Measurements from ENCODE around the gene F13A1. TPM values are rescaled to one million over a fixed set of nuclear protein-coding genes. Genes with fewer than 3 reads are reported as not detected.
A peak's percentile ranks its signal among the peaks of the same experiment; 100 is the strongest.
"Not testable (repeated sequence)": the region's sequence is repeated elsewhere in the genome, so short reads cannot be mapped to it uniquely, and the experiment has no call there.

The F13A1 gene
- total and polyA plus RNA-seq, 9 donors = 26.0 to 64.9 (median 48.6) TPM

- WGBS (ENCODE audit: insufficient coverage) = 75% methylated on average over 2 of the region's 3 CpGs
- H3K36me3 ChIP-seq (ENCODE audit: control insufficient read depth, insufficient read depth, low read length) = no peaks in the 10 kb centered on the region
- H3K27me3 ChIP-seq (ENCODE audit: control insufficient read depth, insufficient read depth, low read length) = no peaks in the 10 kb centered on the region
- H3K27ac ChIP-seq (ENCODE audit: low read length) = no peak overlapping the region
- peaks cover 16% of the 10 kb centered on the region for H3K4me1 ChIP-seq (ENCODE audit: control insufficient read depth, insufficient read depth, low read length)
- H3K9me3 ChIP-seq (replicated peaks; ENCODE audit: control insufficient read depth, low read depth, low read length) = no peaks in the 10 kb centered on the region
- peak; percentile 64 for DNase-seq
- no peak overlapping the region for H3K4me3 ChIP-seq (ENCODE audit: low read length)
Observed at GRCh38 chr6:6328451-6328850, 8.0 kb upstream of the F13A1 start.

- DNase-seq = no peak
- Histone ChIP-seq H3K27ac (ENCODE audit: low read length) (no peak overlapping the region), H3K4me3 (ENCODE audit: low read length) (no peak overlapping the region), H3K27me3 (ENCODE audit: control insufficient read depth, insufficient read depth, low read length) (peaks cover 27% of the 10 kb centered on the region), H3K36me3 (ENCODE audit: control insufficient read depth, insufficient read depth, low read length) (no peaks in the 10 kb centered on the region), H3K9me3 (replicated peaks; ENCODE audit: control insufficient read depth, low read depth, low read length) (no peaks in the 10 kb centered on the region), H3K4me1 (ENCODE audit: control insufficient read depth, insufficient read depth, low read length) (peaks cover 10% of the 10 kb centered on the region)
- WGBS (ENCODE audit: insufficient coverage) = 100% methylated on average over 2 of the region's 5 CpGs
Observed at GRCh38 chr6:6323352-6323751, 2.9 kb upstream of the F13A1 start.

GRCh38 chr6:6320901-6321300 is 439 bp upstream of the F13A1 start:
- no peak overlapping the region for H3K4me3 ChIP-seq (ENCODE audit: low read length)
- 0% methylated on average over 1 of the region's 4 CpGs for WGBS (ENCODE audit: insufficient coverage)
- H3K9me3 ChIP-seq (replicated peaks; ENCODE audit: control insufficient read depth, low read depth, low read length) = no peaks in the 10 kb centered on the region
- no peak overlapping the region for H3K27ac ChIP-seq (ENCODE audit: low read length)
- H3K27me3 ChIP-seq (ENCODE audit: control insufficient read depth, insufficient read depth, low read length) = peaks cover 33% of the 10 kb centered on the region
- DNase-seq = no peak
- no peaks in the 10 kb centered on the region for H3K36me3 ChIP-seq (ENCODE audit: control insufficient read depth, insufficient read depth, low read length)
- H3K4me1 ChIP-seq (ENCODE audit: control insufficient read depth, insufficient read depth, low read length) = peaks cover 10% of the 10 kb centered on the region

- H3K27ac ChIP-seq (ENCODE audit: low read length) = peak overlapping the region; percentile 13
- H3K36me3 ChIP-seq (ENCODE audit: control insufficient read depth, insufficient read depth, low read length) = no peaks in the 10 kb centered on the region
- peaks cover 33% of the 10 kb centered on the region for H3K27me3 ChIP-seq (ENCODE audit: control insufficient read depth, insufficient read depth, low read length)
- peaks cover 10% of the 10 kb centered on the region for H3K4me1 ChIP-seq (ENCODE audit: control insufficient read depth, insufficient read depth, low read length)
- 33% methylated on average over 3 of the region's 10 CpGs for WGBS (ENCODE audit: insufficient coverage)
- peak; percentile 37 for DNase-seq
- no peaks in the 10 kb centered on the region for H3K9me3 ChIP-seq (replicated peaks; ENCODE audit: control insufficient read depth, low read depth, low read length)
- peak overlapping the region; percentile 15 for H3K4me3 ChIP-seq (ENCODE audit: low read length)
Observed at GRCh38 chr6:6317825-6318733, 2.4 kb downstream of the F13A1 start.

GRCh38 chr6:6317386-6317785 is 3.1 kb downstream of the F13A1 start:
- H3K27ac ChIP-seq (ENCODE audit: low read length) = no peak overlapping the region
- H3K4me3 ChIP-seq (ENCODE audit: low read length) = peak overlapping the region; percentile 5
- H3K4me1 ChIP-seq (ENCODE audit: control insufficient read depth, insufficient read depth, low read length) = peaks cover 10% of the 10 kb centered on the region

GRCh38 chr6:6315660-6316059 is 4.8 kb downstream of the F13A1 start:
- 18% methylated on average over 5 of the region's 6 CpGs for WGBS (ENCODE audit: insufficient coverage)
- Histone ChIP-seq H3K27me3 (ENCODE audit: control insufficient read depth, insufficient read depth, low read length) (peaks cover 23% of the 10 kb centered on the region), H3K36me3 (ENCODE audit: control insufficient read depth, insufficient read depth, low read length) (no peaks in the 10 kb centered on the region), H3K9me3 (replicated peaks; ENCODE audit: control insufficient read depth, low read depth, low read length) (no peaks in the 10 kb centered on the region), H3K4me3 (ENCODE audit: low read length) (no peak overlapping the region), H3K27ac (ENCODE audit: low read length) (no peak overlapping the region), H3K4me1 (ENCODE audit: control insufficient read depth, insufficient read depth, low read length) (peaks cover 8% of the 10 kb centered on the region)
- peak; percentile 77 for DNase-seq

More at GRCh38 chr6:6317386-6317785, 3.1 kb downstream of the F13A1 start:
- Histone ChIP-seq H3K9me3 (replicated peaks; ENCODE audit: control insufficient read depth, low read depth, low read length) (no peaks in the 10 kb centered on the region), H3K27me3 (ENCODE audit: control insufficient read depth, insufficient read depth, low read length) (peaks cover 33% of the 10 kb centered on the region), H3K36me3 (ENCODE audit: control insufficient read depth, insufficient read depth, low read length) (no peaks in the 10 kb centered on the region)
- DNase-seq = no peak
- WGBS (ENCODE audit: insufficient coverage) = 75% methylated on average over 1 of the region's 2 CpGs

- no peaks in the 10 kb centered on the region for H3K36me3 ChIP-seq (ENCODE audit: control insufficient read depth, insufficient read depth, low read length)
- H3K9me3 ChIP-seq (replicated peaks; ENCODE audit: control insufficient read depth, low read depth, low read length) = no peaks in the 10 kb centered on the region
- no CpG with 5 or more reads among the region's 1 CpG for WGBS (ENCODE audit: insufficient coverage)
- H3K4me3 ChIP-seq (ENCODE audit: low read length) = no peak overlapping the region
- peak; percentile 64 for DNase-seq
- no peak overlapping the region for H3K27ac ChIP-seq (ENCODE audit: low read length)
- no peaks in the 10 kb centered on the region for H3K4me1 ChIP-seq (ENCODE audit: control insufficient read depth, insufficient read depth, low read length)
- peaks cover 12% of the 10 kb centered on the region for H3K27me3 ChIP-seq (ENCODE audit: control insufficient read depth, insufficient read depth, low read length)
Observed at GRCh38 chr6:6314596-6314995, 5.9 kb downstream of the F13A1 start.

GRCh38 chr6:6312901-6313441 is 7.5 kb downstream of the F13A1 start:
- no CpG with 5 or more reads among the region's 6 CpGs for WGBS (ENCODE audit: insufficient coverage)
- Histone ChIP-seq H3K36me3 (ENCODE audit: control insufficient read depth, insufficient read depth, low read length) (no peaks in the 10 kb centered on the region), H3K9me3 (replicated peaks; ENCODE audit: control insufficient read depth, low read depth, low read length) (no peaks in the 10 kb centered on the region), H3K4me3 (ENCODE audit: low read length) (no peak overlapping the region), H3K27ac (ENCODE audit: low read length) (no peak overlapping the region), H3K4me1 (ENCODE audit: control insufficient read depth, insufficient read depth, low read length) (no peaks in the 10 kb centered on the region), H3K27me3 (ENCODE audit: control insufficient read depth, insufficient read depth, low read length) (peaks cover 2% of the 10 kb centered on the region)
- DNase-seq = peak; percentile 44

- Histone ChIP-seq H3K36me3 (ENCODE audit: control insufficient read depth, insufficient read depth, low read length) (no peaks in the 10 kb centered on the region), H3K27me3 (ENCODE audit: control insufficient read depth, insufficient read depth, low read length) (peaks cover 2% of the 10 kb centered on the region), H3K4me3 (ENCODE audit: low read length) (no peak overlapping the region), H3K4me1 (ENCODE audit: control insufficient read depth, insufficient read depth, low read length) (no peaks in the 10 kb centered on the region), H3K27ac (ENCODE audit: low read length) (no peak overlapping the region), H3K9me3 (replicated peaks; ENCODE audit: control insufficient read depth, low read depth, low read length) (no peaks in the 10 kb centered on the region)
- WGBS (ENCODE audit: insufficient coverage) = 61% methylated on average over 2 of the region's 4 CpGs
- DNase-seq = no peak
Observed at GRCh38 chr6:6305575-6305974, 14.9 kb downstream of the F13A1 start.

GRCh38 chr6:6300383-6300782 is 20.1 kb downstream of the F13A1 start:
- not testable (repeated sequence) for H3K27ac ChIP-seq (ENCODE audit: low read length); H3K4me1 ChIP-seq (ENCODE audit: control insufficient read depth, insufficient read depth, low read length); H3K36me3 ChIP-seq (ENCODE audit: control insufficient read depth, insufficient read depth, low read length); H3K9me3 ChIP-seq (replicated peaks; ENCODE audit: control insufficient read depth, low read depth, low read length); H3K4me3 ChIP-seq (ENCODE audit: low read length); DNase-seq; H3K27me3 ChIP-seq (ENCODE audit: control insufficient read depth, insufficient read depth, low read length)
- WGBS (ENCODE audit: insufficient coverage) = 89% methylated on average over 13 of the region's 19 CpGs
